ENCODE measurements around the gene KCTD16.

GRCh38 chr5:144206141-144206540 lies 35.5 kb downstream of the KCTD16 start:
- TF ChIP-seq CTCF (conservative IDR thresholded peaks at IDR 0.05 in 1 of 2, IDR thresholded peaks at IDR 0.05 in 1 of 2; ENCODE audit: extremely low read depth in 1 of 2, insufficient read depth in 1 of 2, low read depth in 1 of 2, low read length in 2 of 2) (no peak), EZH2 (IDR thresholded peaks at IDR 0.05; ENCODE audit: borderline replicate concordance, low read length) (no peak)
